ENCODE measurements around the gene NR1D2.

DNA sequence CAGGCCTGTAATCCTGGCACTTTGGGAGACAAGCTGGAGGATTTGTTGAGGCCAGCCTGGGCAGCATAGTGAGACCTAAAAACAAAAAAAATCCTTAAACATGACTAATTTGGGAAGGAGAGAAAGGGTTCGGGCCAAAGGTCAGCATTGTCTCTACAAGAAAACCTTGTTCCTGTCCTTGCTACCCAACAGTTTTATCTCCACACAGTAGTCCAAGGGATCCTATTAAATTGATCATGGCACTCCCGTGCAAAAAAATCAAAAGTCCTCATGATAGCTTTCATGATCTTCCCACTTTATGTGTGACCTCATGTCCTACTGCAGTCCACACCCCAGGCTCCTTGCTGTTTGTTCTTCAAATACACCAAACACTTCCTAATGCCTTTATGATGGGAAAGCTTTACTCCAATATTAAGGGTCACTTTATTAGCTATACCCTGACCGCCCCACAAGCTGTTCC is 24.0 kb upstream of the NR1D2 start:
- TF ChIP-seq, protein P1, sequence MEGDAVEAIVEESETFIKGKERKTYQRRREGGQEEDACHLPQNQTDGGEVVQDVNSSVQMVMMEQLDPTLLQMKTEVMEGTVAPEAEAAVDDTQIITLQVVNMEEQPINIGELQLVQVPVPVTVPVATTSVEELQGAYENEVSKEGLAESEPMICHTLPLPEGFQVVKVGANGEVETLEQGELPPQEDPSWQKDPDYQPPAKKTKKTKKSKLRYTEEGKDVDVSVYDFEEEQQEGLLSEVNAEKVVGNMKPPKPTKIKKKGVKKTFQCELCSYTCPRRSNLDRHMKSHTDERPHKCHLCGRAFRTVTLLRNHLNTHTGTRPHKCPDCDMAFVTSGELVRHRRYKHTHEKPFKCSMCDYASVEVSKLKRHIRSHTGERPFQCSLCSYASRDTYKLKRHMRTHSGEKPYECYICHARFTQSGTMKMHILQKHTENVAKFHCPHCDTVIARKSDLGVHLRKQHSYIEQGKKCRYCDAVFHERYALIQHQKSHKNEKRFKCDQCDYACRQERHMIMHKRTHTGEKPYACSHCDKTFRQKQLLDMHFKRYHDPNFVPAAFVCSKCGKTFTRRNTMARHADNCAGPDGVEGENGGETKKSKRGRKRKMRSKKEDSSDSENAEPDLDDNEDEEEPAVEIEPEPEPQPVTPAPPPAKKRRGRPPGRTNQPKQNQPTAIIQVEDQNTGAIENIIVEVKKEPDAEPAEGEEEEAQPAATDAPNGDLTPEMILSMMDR (IDR thresholded peaks at IDR 0.05): no peak
- peak; percentile 74; the same call in 1 of the 2 replicates for TF ChIP-seq POLR2AphosphoS5 (IDR thresholded peaks at IDR 0.05; ENCODE audit: low read depth, low read length)
- TF ChIP-seq REST (IDR thresholded peaks at IDR 0.05; ENCODE audit: insufficient read depth in 1 of 2, low read depth in 2 of 2, low read length in 1 of 2): no peak
- TF ChIP-seq TCF7L2 (IDR thresholded peaks at IDR 0.05; ENCODE audit: low read depth, low read length): no peak
- no peak for TF ChIP-seq SIN3A (IDR thresholded peaks at IDR 0.05; ENCODE audit: borderline replicate concordance, insufficient read depth, low read depth, low read length)
